HG02943 (cell line): ENCODE data around the gene TOP2B.

Experiments used
- ATAC-seq: cut with Tn5 transposase; IDR thresholded peaks from one replicate; pipeline ENCODE4 v1.9.1; 2021; ENCODE audit warnings: mild to moderate bottlenecking, low read depth, moderate library complexity; ENCODE audit not compliant: unreplicated experiment

The TOP2B gene

DNA sequence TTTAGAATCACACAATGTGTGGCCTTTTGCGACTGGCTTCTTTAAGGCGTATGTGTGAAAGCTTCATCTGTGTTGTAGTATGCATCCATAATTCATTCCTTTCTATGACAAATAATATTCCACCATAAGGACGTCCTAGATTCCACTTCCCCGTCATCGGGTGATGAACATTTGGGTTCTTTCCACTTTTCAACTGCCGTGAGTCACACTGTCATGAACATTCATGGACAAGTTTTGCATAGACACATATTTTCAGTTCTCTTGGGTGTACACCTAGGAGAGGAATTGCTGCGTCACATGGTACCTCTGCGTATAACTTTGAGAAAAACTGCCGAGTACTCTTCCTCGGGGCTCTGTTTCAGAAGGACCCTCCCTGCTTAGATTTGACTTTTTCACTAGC lies 97.3 kb downstream of the TOP2B start:
- no peak for ATAC-seq

GRCh38 chr3:25566358-25566920 lies 98.3 kb downstream of the TOP2B start:
- ATAC-seq, result no peak

- ATAC-seq, result no peak
These were observed 98.9 kb downstream of the TOP2B start for GRCh38 chr3:25565807-25566206.

- ATAC-seq, result no peak
These were observed 100.6 kb downstream of the TOP2B start for GRCh38 chr3:25564075-25564474.

- ATAC-seq, result no peak
These were observed 101.1 kb downstream of the TOP2B start for GRCh38 chr3:25563601-25564000.

- no peak for ATAC-seq
These were observed 105.9 kb downstream of the TOP2B start for GRCh38 chr3:25558796-25559195.

- no peak for ATAC-seq
These were observed 106.6 kb downstream of the TOP2B start for GRCh38 chr3:25558121-25558520.

GRCh38 chr3:25557694-25558093 lies 107.0 kb downstream of the TOP2B start:
- ATAC-seq, result no peak

DNA sequence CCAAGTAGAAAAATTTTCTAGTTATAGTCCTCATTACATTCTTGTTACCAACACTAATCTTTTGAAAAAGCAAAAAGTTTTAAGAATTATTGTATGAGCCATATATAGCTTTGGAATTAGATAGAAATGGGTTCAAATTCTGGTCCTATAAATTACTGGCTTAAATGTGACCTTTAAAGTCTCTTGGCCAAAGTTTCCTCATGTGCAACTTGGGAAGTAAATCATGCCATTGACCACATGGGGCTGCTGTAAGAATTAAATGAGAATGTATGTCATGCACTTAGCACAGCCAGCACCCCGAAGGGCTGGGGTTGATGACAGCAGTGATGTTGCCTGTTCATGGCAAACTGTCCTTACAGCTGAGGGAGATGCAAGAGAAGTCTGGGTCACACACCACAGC lies 108.3 kb downstream of the TOP2B start:
- no peak for ATAC-seq

GRCh38 chr3:25555695-25556437 lies 108.8 kb downstream of the TOP2B start:
- no peak for ATAC-seq

GRCh38 chr3:25554376-25554775 lies 110.3 kb downstream of the TOP2B start:
- no peak for ATAC-seq

GRCh38 chr3:25552251-25552650 lies 112.5 kb downstream of the TOP2B start:
- no peak for ATAC-seq

DNA sequence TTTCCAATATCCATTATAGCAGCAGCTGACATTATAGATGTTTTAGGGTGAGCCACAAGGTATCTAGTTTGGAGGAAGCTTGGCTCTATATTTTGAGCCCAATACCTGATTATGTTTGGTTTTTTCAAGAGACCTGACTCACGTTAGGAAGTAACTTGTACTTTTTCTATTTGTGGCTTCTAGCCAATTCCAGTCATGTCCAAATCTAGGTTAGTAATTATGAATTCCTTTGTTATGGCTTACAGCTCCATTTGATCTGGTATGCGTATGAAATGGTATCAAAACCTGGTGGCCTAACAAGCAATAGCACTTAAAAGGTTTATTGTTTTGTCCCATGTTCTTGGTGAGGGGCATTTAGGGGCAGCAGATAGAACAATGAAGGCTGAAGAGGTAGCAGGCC lies 115.9 kb downstream of the TOP2B start:
- ATAC-seq, result no peak

DNA sequence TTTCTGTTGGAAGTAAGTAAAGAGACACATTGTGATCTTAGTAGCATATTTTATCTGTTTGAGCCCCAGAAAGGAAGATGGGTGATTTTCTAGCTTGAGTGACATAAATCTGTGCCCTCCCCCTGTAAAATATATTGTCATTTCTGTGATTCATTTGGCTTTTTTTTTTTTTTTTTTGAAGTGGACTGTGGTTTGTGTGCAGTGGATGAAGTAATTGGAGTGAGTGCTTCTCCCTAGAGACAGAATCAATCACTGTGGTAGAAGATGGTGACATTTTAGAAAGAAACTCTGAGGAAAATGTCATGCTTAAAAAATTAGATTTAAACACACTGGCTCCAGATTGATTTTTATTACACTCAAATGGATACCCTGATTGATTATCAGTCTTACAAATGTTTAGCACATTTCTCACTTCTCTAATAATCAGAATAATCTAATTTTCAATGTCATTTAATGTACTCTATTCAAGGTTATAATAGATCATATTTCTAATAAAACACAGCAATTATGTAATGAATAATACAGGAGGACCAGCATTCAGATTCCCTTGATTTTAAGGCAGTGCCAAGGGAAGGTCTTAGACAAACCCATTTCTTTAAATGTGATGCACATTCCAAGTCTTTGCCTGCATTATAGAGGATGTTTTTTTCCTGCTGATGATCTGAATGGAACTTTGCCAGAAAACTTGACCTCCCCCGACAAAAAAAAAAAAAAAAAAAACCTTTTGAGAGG lies 116.6 kb downstream of the TOP2B start:
- no peak for ATAC-seq
